ENCODE data around the gene CXCR2. TPM values are rescaled to one million over a fixed set of nuclear protein-coding genes. Genes with fewer than 3 reads are reported as not detected.
"Not testable (repeated sequence)": the region's sequence is repeated elsewhere in the genome, so short reads cannot be mapped to it uniquely, and the experiment has no call there.

The CXCR2 gene
- total RNA-seq, 4 donors from 2014 or later: not detected

- Histone ChIP-seq H3K36me3 (no peaks in the 10 kb centered on the region), H3K9me3 (no peaks in the 10 kb centered on the region), H3K4me3 (no peak overlapping the region), H3K27me3 (no peaks in the 10 kb centered on the region), H3K27ac (no peak overlapping the region), H3K4me1 (no peaks in the 10 kb centered on the region)
- no peak for TF ChIP-seq CTCF (IDR thresholded peaks at IDR 0.05)
- TF ChIP-seq POLR2A (IDR thresholded peaks at IDR 0.05): no peak
- no peak for DNase-seq
Measured at GRCh38 chr2:218095853-218096252, 30.0 kb upstream of the CXCR2 start.

- Histone ChIP-seq H3K36me3 (no peaks in the 10 kb centered on the region), H3K27me3 (no peaks in the 10 kb centered on the region), H3K4me3 (no peak overlapping the region), H3K9me3 (no peaks in the 10 kb centered on the region), H3K27ac (no peak overlapping the region), H3K4me1 (no peaks in the 10 kb centered on the region)
- no peak for DNase-seq
- no peak for TF ChIP-seq CTCF (IDR thresholded peaks at IDR 0.05)
- TF ChIP-seq POLR2A (IDR thresholded peaks at IDR 0.05): no peak
Measured at GRCh38 chr2:218097975-218098374, 27.9 kb upstream of the CXCR2 start.

- H3K27ac ChIP-seq, H3K36me3 ChIP-seq, DNase-seq, H3K9me3 ChIP-seq, H3K27me3 ChIP-seq, H3K4me3 ChIP-seq, H3K4me1 ChIP-seq: not testable (repeated sequence)
Measured at GRCh38 chr2:218108834-218109233, 17.0 kb upstream of the CXCR2 start.

GRCh38 chr2:218121789-218122188, 4.0 kb upstream of the CXCR2 start:
- H3K27ac ChIP-seq, H3K4me3 ChIP-seq, H3K4me1 ChIP-seq, DNase-seq, H3K27me3 ChIP-seq, H3K9me3 ChIP-seq, H3K36me3 ChIP-seq: not testable (repeated sequence)

- H3K4me3 ChIP-seq, H3K27me3 ChIP-seq, DNase-seq, H3K9me3 ChIP-seq, H3K4me1 ChIP-seq, H3K27ac ChIP-seq, H3K36me3 ChIP-seq: not testable (repeated sequence)
Measured at GRCh38 chr2:218122286-218122685, 3.5 kb upstream of the CXCR2 start.

- no peak for DNase-seq
- H3K27me3 ChIP-seq: no peaks in the 10 kb centered on the region
- H3K9me3 ChIP-seq: no peaks in the 10 kb centered on the region
- H3K4me1 ChIP-seq: no peaks in the 10 kb centered on the region
- H3K4me3 ChIP-seq: no peak overlapping the region
- no peaks in the 10 kb centered on the region for H3K36me3 ChIP-seq
- TF ChIP-seq POLR2A (IDR thresholded peaks at IDR 0.05): no peak
- no peak for TF ChIP-seq CTCF (IDR thresholded peaks at IDR 0.05)
- no peak overlapping the region for H3K27ac ChIP-seq
Measured at GRCh38 chr2:218123986-218124385, 1.8 kb upstream of the CXCR2 start.

GRCh38 chr2:218125095-218125494, 733 bp upstream of the CXCR2 start:
- TF ChIP-seq CTCF (IDR thresholded peaks at IDR 0.05): no peak
- TF ChIP-seq POLR2A (IDR thresholded peaks at IDR 0.05): no peak
- Histone ChIP-seq H3K4me3 (no peak overlapping the region), H3K27me3 (no peaks in the 10 kb centered on the region), H3K9me3 (no peaks in the 10 kb centered on the region), H3K4me1 (no peaks in the 10 kb centered on the region), H3K36me3 (no peaks in the 10 kb centered on the region), H3K27ac (no peak overlapping the region)
- no peak for DNase-seq
